Renal pelvis (tissue), 12 donors: ENCODE results near the gene SMR3B. TPM values are rescaled to one million over a fixed set of nuclear protein-coding genes. Genes with fewer than 3 reads are reported as not detected.

Experiments
- DNase-seq: peaks from one replicate; pipeline ENCODE4 v3.0.0-alpha.2; 2013
- long read RNA-seq, 16 experiments: transcript quantifications; one replicate each; lab custom pipeline, GENCODE V29; 2026
- polyA plus RNA-seq, 3 donors: library from polyadenylated mRNA; unstranded; fragments of 120-200 nt; gene quantifications; one replicate each; pipeline ENCODE4 v1.2.1, GENCODE V29; 2013; ENCODE audit not compliant: insufficient read length in 3 of 3

Gene SMR3B
- polyA plus RNA-seq, result not detected
- long read RNA-seq, donor 1, result 0 reads
- long read RNA-seq, donor 2, result 0 reads
- long read RNA-seq, donor 3, result 0 reads
- long read RNA-seq, donor 4, result 0 reads
- long read RNA-seq, donor 5, result 0 reads
- long read RNA-seq, donor 6, result 0 reads
- long read RNA-seq, donor 7, result 0 reads
- long read RNA-seq, donor 8, result 0 reads
- long read RNA-seq, donor 9, result 0 reads
- long read RNA-seq, donor 10, result 0 reads
- long read RNA-seq, donor 11, result 0 reads
- long read RNA-seq, donor 12, result 0 reads
- long read RNA-seq, donor 13, result 0 reads
- long read RNA-seq, donor 14, result 0 reads
- long read RNA-seq, donor 15, result 0 reads
- long read RNA-seq, donor 16, result 0 reads

- no peak for DNase-seq
Observed at GRCh38 chr4:70382691-70383181, at the start of gene SMR3B. Gene SMR3B, plus strand, starts transcription at chr4:70383131. Its CDS starts 1,380 bp downstream, at chr4:70384511.

DNA sequence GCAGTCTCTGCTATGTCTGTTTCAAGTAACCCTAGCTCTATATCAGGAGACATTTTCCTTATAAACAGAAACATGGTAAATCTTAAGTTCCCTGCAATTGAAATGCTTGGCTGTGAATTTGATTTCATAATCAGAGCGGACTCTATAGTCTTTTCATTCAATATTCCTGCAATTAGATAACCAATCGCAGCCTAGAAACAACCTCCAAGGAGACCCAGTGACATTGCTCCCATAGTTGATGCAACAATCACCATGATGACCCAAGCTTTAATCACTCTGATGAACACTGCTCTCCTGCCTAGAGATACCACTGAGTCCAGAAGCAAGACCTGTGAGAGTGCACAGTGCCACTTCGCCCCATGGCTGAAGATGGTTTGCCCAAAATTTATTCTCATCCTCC, 48.2 kb upstream of the SMR3B start, which contains the start of gene CABS1:
Gene CABS1, plus strand, starts transcription at position 301 of the 400 bp plus-strand sequence. Its CDS starts 59 bp downstream, at position 360.
- no peak for DNase-seq

DNA sequence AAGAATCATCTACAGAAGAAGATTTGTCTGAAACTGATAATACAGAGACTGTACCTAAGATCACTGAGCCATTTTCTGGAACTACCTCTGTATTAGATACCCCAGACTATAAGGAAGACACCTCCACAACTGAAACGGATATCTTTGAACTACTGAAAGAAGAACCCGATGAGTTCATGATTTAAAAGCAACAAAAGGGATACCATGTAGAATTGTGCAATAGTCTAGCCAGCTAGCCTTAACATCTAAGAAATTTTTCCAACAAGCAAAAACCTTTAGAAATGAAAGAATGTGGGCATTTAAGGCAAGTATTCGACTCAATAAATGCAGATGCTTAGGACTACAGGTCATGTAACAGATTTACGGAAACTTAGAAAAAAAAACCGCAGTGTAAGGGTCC, 46.9 kb upstream of the SMR3B start:
- no peak for DNase-seq

DNA sequence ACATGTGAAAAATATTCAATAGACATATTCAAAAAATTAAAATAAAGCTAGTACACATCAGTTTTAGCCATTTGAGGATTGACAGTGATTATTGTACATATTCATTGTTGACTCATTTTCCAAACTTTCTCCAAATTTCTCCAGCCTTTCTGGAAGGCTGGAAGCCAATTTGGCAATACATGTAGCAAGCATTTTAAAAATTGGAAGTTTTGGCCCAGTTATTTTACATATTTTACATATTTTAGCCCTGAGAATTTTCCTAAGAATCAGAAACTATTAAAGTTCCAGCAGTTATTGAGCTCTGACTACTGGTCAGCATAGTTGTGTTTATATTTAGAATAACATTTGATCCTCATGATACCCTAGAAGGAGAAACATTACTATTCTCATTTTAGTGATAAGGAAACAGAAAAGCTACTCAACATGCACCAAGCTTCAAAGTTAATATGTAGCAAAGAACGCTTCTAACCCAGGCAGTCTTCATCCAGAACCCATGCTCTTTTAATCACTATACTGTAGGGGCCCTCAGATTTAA, 45.0 kb upstream of the SMR3B start:
- no peak for DNase-seq

DNA sequence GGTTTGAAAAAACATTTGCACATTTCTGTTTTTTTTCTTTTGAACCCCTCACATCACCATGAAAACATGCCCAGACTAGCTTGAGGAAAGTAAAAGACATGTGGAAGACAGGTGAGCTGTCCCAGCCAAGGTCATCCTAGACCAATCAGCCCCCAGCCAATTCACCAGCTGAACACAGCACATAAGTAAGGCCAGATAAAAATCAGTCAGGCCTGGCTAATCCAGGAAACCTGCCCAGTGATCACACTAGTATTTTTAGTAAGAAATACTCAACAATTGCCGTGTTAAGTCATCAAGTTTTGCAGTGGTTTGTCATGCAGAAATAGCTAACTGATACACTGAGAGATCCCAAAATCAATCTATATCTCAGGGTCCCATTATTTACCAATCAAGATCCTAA, 26.7 kb upstream of the SMR3B start:
- no peak for DNase-seq

DNA sequence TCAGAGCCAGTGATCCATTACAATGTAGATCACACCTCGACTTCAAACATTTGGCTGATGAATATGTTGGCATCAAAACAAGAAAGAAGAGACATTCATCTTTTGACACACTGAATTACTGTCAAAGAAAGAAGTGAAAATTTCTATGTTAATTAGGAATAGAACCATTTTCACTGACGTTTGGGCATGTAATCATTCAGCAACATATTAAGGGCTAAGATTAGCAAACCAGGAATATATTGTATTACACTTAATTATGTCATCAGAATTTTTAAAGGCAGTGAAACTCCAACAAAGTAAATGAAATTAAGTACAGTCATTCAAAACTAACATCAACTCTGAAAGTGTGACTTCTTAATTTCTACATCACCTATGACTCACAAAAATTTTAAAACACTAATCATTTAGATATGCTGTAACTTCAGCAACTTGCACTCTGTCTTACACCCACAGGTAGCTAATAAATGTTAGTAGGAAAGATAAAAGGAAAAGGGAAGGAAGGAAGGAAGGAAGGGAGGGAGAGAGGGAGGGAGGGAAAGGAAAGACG, 23.7 kb upstream of the SMR3B start:
- DNase-seq, result no peak

DNA sequence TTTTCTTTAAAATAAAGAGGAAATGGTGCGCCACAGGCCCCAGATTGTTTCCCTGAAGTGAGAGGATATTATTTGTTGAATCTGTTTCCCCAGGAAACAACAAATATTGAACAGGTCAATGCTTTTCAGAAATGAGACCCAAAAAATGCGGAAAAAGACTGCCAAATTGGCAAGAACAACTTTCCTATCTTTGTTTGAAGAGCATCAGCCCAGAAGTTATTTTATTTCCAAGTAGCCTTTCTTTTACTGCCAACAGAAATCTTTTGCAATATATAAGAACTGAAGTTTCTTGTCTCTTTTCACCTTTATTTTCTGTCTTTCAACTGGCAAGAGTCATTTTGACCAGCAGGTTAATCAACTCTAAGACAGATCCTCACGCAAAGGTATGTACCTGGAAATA, 22.5 kb upstream of the SMR3B start, which contains the start of gene SMR3A:
Gene SMR3A, plus strand, starts transcription at position 301 of the 400 bp plus-strand sequence. CDS start 1,356 bp downstream, outside the sequence.
- no peak for DNase-seq

- DNase-seq, result no peak
Observed at GRCh38 chr4:70364002-70364401, 18.9 kb upstream of the SMR3B start.

DNA sequence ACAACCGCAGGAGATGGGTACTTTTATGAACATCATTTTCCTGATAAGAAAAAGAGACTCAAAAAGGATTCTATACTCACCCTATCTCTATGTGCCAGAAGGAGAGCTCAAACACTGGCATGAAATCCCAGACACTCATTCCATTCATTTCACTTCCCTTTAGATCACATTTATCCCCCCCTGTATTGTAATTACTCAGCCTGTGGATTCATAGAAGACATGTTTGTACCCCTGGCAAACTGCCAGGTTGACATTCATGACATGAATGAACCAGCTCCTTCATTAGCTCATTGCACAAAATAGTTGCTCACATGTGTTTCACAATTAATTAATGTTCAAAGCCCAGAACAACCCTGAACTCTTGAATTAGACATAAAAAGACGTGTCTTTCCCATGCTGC, 17.5 kb upstream of the SMR3B start:
- no peak for DNase-seq

DNA sequence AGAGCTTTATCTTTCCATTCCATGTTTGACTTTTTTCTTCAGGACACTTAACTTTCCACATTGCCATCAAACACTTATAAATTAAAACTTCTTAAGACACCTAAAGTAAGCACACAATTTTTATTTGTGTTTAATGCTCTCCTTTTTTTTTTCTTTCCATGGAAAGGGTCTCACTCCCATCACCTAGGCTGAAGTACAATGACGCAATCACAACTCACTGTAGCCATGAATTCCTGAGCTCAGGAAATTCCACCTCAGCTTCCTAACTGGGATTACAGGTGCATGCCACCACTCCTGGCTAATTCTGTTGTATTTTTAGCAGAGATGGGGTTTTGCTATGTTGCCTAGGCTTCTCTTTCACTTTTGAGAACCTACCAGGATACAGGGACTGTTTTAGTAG, 15.1 kb upstream of the SMR3B start:
- no peak for DNase-seq

DNA sequence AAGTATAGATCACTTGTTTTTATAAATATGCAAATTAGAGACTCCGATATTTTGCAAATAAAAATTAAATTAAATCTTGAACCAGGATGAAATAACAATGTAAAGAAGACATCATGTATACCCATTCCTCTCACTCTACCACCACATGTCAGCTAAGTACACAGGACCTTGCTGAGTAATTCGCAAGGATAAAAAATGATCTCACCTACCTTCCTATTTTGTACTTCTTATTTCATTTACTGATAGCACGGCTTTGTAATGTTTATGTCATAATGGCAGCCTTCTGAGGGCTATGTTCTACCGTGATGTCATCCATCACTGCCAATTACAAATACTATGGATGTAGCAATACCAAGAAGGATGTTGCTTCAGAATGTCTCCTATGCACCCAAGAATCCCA, 10.9 kb upstream of the SMR3B start:
- DNase-seq, result no peak

- DNase-seq, result no peak
Observed at GRCh38 chr4:70372760-70373159, 10.2 kb upstream of the SMR3B start.

DNA sequence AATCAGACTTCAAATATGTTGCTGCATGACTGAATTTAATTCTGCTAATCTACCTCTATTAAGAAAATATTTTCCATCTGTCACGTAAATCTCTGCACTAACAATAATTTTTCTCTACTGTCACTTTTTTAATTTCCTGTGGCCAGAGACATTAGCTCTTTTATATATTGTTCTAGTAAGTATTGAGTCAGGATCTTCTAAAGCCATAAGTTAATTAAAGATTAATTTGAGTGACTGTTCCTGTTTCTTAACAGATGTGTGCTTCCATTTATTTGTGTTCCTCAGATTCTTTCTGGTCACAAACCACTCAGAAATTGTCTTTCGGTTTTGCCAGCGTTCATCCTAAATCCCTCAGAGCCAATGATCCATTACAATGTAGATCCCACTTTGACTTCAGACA, 2.4 kb upstream of the SMR3B start:
- no peak for DNase-seq

- no peak for DNase-seq
Observed at GRCh38 chr4:70392057-70392776, 9.3 kb downstream of the SMR3B start.

DNA sequence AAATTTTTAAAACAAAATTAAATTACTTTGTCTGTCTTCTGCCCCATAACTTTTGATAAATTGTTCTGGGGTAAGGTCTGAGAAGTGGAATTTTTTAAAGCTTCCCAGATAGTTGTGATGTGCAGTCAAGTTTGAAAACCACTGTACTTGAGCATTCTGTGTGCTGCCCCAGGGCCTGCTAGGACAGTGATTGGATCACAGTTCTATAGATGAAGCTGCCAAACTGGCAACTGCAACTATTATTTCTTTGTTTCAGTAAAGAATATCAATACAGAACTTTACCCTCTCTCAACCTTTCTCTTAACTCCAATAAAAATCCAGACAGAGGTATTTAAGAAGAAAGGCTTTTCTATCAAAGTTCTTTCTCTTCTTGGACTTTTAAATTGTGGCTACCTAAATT, 14.6 kb downstream of the SMR3B start, which contains the start of gene OPRPN:
Gene OPRPN, plus strand, starts transcription at position 361 of the 400 bp plus-strand sequence. CDS start 1,346 bp downstream, outside the sequence.
- no peak for DNase-seq

GRCh38 chr4:70399319-70399718, 16.4 kb downstream of the SMR3B start:
- no peak for DNase-seq

DNA sequence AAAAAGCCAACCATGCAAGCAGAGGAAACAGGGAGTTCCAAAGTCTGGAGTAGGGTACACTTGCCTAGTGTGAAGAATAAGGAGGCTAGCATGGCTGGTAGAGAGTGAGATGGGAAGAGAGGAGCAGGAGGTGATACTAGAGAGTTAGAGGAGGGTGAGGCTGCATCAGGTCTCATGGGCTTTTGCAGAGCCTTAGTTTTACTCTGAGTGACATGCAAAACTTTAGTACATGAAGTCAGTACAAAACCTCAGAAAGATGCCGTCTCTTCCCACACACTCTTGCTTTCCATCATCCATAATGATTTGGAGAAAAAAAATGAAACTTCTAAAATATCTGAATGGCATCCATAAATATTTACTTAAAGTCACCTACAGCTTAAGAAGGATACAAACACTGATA, 19.8 kb downstream of the SMR3B start:
- no peak for DNase-seq

GRCh38 chr4:70405765-70406164, 22.8 kb downstream of the SMR3B start:
- no peak for DNase-seq

DNA sequence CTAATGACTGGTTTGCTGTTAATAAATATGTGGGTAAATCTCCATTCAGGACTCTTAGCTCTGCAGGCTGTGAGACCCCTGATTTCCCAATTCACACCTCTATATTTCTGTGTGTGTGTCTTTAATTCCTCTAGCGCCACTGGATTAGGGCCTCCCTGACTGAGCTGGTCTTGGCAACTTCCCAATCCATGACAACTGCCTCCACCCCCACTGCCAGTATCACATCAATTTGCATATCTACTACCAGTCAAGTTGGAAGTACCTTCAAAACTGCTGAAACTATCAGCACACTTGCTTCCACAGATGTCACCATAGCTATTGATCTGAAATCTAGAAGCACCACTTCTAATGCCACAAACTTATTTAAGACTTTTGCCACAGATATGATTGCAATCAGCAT, 42.4 kb downstream of the SMR3B start:
- no peak for DNase-seq

DNA sequence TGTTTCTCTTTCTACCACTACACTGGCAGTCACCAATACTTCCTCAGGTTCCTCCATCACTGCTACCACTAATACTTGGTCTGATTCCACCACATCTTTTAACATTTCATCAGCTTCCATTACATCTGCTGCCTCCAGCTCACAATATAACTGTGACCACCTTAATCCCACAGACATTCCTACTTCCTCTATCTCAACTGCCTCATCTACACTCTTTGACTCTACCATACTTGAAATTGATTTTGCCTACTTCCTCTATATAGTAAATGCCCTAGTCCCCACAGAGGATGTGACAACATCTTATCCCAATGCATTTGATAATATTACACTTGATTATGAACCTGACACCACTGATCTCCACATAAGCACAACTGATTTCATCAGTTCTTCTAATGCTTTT, 43.9 kb downstream of the SMR3B start:
- DNase-seq, result no peak

DNA sequence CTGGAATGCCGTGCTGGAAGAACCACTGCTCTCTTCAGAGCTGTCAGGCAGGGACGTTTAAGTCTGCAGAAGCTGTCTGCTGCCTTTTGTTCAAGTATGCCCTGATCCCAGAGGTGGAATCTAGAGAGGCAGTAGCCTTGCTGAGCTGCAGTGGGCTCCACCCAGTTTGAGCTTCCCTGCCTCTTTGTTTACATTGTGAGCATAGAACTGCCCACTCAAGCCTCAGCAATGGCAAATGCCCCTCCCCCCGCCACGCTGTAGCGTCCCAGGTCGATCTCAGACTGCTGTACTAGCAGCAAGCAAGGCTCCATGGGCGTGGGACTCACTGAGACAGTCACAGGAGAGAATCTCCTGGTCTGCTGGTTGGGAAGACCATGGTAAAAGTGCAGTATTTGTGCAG, 54.3 kb downstream of the SMR3B start:
- no peak for DNase-seq
